PFSK-1 (cell line): ENCODE results near the gene MYO1A.

Experiments
- FOXP2 ChIP-seq: optimal IDR thresholded peaks from 2 replicates; pipeline ENCODE3; 2011; ENCODE audit warnings: borderline replicate concordance, control low read depth, inconsistent platforms; ENCODE audit not compliant: insufficient read depth; ENCODE audit errors: extremely low read length, extremely low read depth
- POLR2AphosphoS5 ChIP-seq: IDR thresholded peaks from 2 replicates; pipeline ENCODE4 v1.6.1; 2012; ENCODE audit warnings: low read depth, mild to moderate bottlenecking, control low read depth, low read length, moderate library complexity
- REST ChIP-seq, 2 experiments: IDR thresholded peaks; 2 replicates each; pipeline versions ENCODE4 v1.6.1 to v1.8.0; 2011 to 2012; ENCODE audit warnings: low read depth in 2 of 2, low read length in 2 of 2, control low read depth in 1 of 2, inconsistent platforms in 1 of 2, mild to moderate bottlenecking in 1 of 2, moderate library complexity in 1 of 2; ENCODE audit not compliant: insufficient read depth in 1 of 2
- SIN3A ChIP-seq: IDR thresholded peaks from 2 replicates; pipeline ENCODE4 v1.6.1; 2012; ENCODE audit warnings: mild to moderate bottlenecking, low read length, moderate library complexity, borderline replicate concordance; ENCODE audit not compliant: insufficient read depth
- TAF1 ChIP-seq: IDR thresholded peaks from 2 replicates; pipeline ENCODE4 v1.6.1; 2012; ENCODE audit warnings: low read length, control low read depth, borderline replicate concordance; ENCODE audit not compliant: insufficient read depth

MYO1A gene

GRCh38 chr12:57011438-57012424 is 38.2 kb downstream of the MYO1A start:
- TF ChIP-seq TAF1: no peak
- TF ChIP-seq POLR2AphosphoS5: no peak
- TF ChIP-seq REST (IDR thresholded peaks at IDR 0.05; ENCODE audit: insufficient read depth in 1 of 2, low read depth in 2 of 2, low read length in 2 of 2): no peak
- TF ChIP-seq FOXP2: no peak
- no peak for TF ChIP-seq SIN3A

GRCh38 chr12:57010627-57011247 is 39.2 kb downstream of the MYO1A start:
- TF ChIP-seq REST (IDR thresholded peaks at IDR 0.05; ENCODE audit: insufficient read depth in 1 of 2, low read depth in 2 of 2, low read length in 2 of 2) (no peak), FOXP2 (no peak), POLR2AphosphoS5 (no peak), SIN3A (no peak), TAF1 (no peak)

- TF ChIP-seq SIN3A: no peak
- TF ChIP-seq REST (IDR thresholded peaks at IDR 0.05; ENCODE audit: insufficient read depth in 1 of 2, low read depth in 2 of 2, low read length in 2 of 2): no peak
- TF ChIP-seq TAF1: no peak
- TF ChIP-seq POLR2AphosphoS5: no peak
- no peak for TF ChIP-seq FOXP2
Measured at GRCh38 chr12:57009949-57010626, 39.8 kb downstream of the MYO1A start.

- TF ChIP-seq SIN3A (no peak), TAF1 (no peak), REST (IDR thresholded peaks at IDR 0.05; ENCODE audit: insufficient read depth in 1 of 2, low read depth in 2 of 2, low read length in 2 of 2) (no peak), FOXP2 (no peak), POLR2AphosphoS5 (no peak)
Measured at GRCh38 chr12:57008178-57008577, 41.8 kb downstream of the MYO1A start.
